Parathyroid adenoma (tissue), 2 donors: ENCODE results near the gene CREBRF.

Experiments used
- H2AFZ ChIP-seq: fragments of 300-600 bp; sonication (generic); one replicate; pipeline ENCODE4 v1.7.0; 2017; ENCODE audit warnings: antibody characterized with exemption, mild to moderate bottlenecking
- H3K27ac ChIP-seq: fragments of 300-600 bp; sonication (generic); one replicate; pipeline ENCODE4 v1.7.0; 2017
- H3K27me3 ChIP-seq: fragments of 300-600 bp; sonication (generic); one replicate; pipeline ENCODE4 v1.7.0; 2017; ENCODE audit warnings: low read length; ENCODE audit not compliant: control insufficient read depth, insufficient read depth
- H3K36me3 ChIP-seq: fragments of 300-600 bp; sonication (generic); one replicate; pipeline ENCODE4 v1.7.0; 2017; ENCODE audit warnings: low read length; ENCODE audit not compliant: control insufficient read depth, insufficient read depth
- H3K4me1 ChIP-seq: fragments of 300-600 bp; sonication (generic); one replicate; pipeline ENCODE4 v1.7.0; 2017; ENCODE audit warnings: control low read depth
- H3K4me2 ChIP-seq: fragments of 300-600 bp; sonication (generic); one replicate; pipeline ENCODE4 v1.7.0; 2017; ENCODE audit warnings: low read length
- H3K4me3 ChIP-seq: fragments of 300-600 bp; sonication (generic); one replicate; pipeline ENCODE4 v1.7.0; 2017; ENCODE audit warnings: low read depth, low read length
- H3K79me2 ChIP-seq: fragments of 300-600 bp; sonication (generic); one replicate; pipeline ENCODE4 v1.7.0; 2017; ENCODE audit warnings: control low read depth
- H3K9ac ChIP-seq: fragments of 300-600 bp; sonication (generic); one replicate; pipeline ENCODE4 v1.7.0; 2017; ENCODE audit warnings: mild to moderate bottlenecking
- H3K9me3 ChIP-seq: fragments of 300-600 bp; sonication (generic); one replicate; pipeline ENCODE4 v1.7.0; 2017; ENCODE audit warnings: low read length; ENCODE audit not compliant: control insufficient read depth
- CTCF ChIP-seq: fragments of 300-600 bp; sonication (generic); IDR thresholded peaks from one replicate; pipeline ENCODE4 v1.7.0; 2017; ENCODE audit warnings: antibody characterized with exemption, mild to moderate bottlenecking
- donor health status: primary hyperparathyroidism.

The CREBRF gene

GRCh38 chr5:173098787-173099186, 42.6 kb downstream of the CREBRF start:
- H3K79me2 ChIP-seq = peaks cover 53% of the 10 kb centered on the region
- H3K4me1 ChIP-seq = peaks cover 9% of the 10 kb centered on the region
- H3K27ac ChIP-seq = no peak overlapping the region
- no peaks in the 10 kb centered on the region for H3K9me3 ChIP-seq
- no peaks in the 10 kb centered on the region for H3K36me3 ChIP-seq
- H3K27me3 ChIP-seq = no peaks in the 10 kb centered on the region
- H3K9ac ChIP-seq = no peak overlapping the region
- H3K4me2 ChIP-seq = no peak overlapping the region
- no peak for TF ChIP-seq CTCF
- H2AFZ ChIP-seq = no peak overlapping the region
- no peak overlapping the region for H3K4me3 ChIP-seq

DNA sequence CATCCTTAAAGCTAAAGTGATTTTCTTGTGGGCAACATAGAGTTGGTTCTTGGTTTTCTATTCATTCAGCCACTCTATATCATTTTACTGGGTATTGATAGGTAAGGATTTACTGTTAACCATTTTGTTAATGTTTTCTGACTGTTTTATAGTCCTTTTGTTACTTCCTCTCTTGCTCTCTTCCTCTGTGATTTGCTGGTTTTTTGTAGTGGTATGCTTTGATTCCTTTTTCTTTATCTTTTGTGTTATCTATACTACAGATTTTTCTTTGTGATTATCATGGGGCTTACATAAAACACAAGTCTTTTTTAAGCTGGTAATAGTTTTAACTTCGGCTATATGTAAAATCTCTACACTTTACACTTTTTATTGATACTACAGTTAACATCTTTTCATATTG, 43.3 kb downstream of the CREBRF start:
- Histone ChIP-seq H3K9ac (no peak overlapping the region), H3K36me3 (no peaks in the 10 kb centered on the region), H3K4me1 (peaks cover 4% of the 10 kb centered on the region), H3K4me3 (no peak overlapping the region), H3K79me2 (peaks cover 60% of the 10 kb centered on the region), H3K27me3 (no peaks in the 10 kb centered on the region), H3K27ac (no peak overlapping the region), H3K4me2 (no peak overlapping the region), H3K9me3 (no peaks in the 10 kb centered on the region), H2AFZ (no peak overlapping the region)
- TF ChIP-seq CTCF = no peak

DNA sequence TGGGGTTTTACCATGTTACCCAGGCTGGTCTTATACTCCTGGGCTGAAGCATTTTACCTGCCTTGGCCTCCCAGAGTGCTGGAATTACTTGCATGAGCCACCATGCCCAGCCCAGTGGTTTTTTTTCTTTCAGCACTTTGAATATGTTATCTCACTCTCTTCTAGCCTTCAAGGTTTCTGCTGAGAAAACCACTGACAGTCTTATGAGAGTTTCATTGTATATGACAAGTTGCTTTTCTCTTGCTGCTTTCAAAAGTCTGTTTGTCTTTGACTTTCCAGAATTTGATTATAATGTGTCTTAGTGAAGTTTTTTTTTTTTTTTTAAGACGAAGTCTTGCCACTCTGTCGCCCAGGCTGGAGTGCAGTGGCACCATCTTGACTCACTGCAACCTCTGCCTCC, 45.1 kb downstream of the CREBRF start:
- Histone ChIP-seq H3K4me2 (no peak overlapping the region), H3K4me3 (no peak overlapping the region), H2AFZ (no peak overlapping the region), H3K9ac (no peak overlapping the region), H3K9me3 (no peaks in the 10 kb centered on the region), H3K79me2 (peaks cover 64% of the 10 kb centered on the region), H3K4me1 (peaks cover 4% of the 10 kb centered on the region), H3K36me3 (no peaks in the 10 kb centered on the region), H3K27me3 (no peaks in the 10 kb centered on the region), H3K27ac (no peak overlapping the region)
- no peak for TF ChIP-seq CTCF

DNA sequence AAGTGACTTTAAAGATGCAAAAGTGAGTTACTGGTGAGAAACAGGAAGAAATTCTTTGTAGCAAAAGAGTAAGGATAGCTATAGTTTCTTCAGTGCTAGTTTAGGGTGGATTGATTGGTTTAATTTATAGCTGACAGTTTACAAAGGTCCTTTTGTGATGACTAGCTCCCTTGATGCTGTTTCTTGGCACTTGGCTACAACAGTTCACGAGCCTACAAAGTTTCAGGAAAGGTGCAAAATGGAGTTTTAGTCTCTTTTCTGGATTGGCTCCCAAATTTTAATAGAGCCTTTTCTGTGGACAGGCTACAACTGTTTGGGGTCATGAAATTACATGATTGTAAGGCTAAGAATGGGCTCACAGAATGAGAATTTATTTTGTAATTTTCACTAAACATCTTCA, 47.3 kb downstream of the CREBRF start:
- Histone ChIP-seq H3K4me1 (no peaks in the 10 kb centered on the region), H3K79me2 (peaks cover 64% of the 10 kb centered on the region), H3K4me3 (no peak overlapping the region), H3K27ac (no peak overlapping the region), H3K9ac (no peak overlapping the region), H3K4me2 (no peak overlapping the region), H3K9me3 (no peaks in the 10 kb centered on the region), H2AFZ (no peak overlapping the region), H3K36me3 (no peaks in the 10 kb centered on the region), H3K27me3 (no peaks in the 10 kb centered on the region)
- no peak for TF ChIP-seq CTCF

- no peaks in the 10 kb centered on the region for H3K27me3 ChIP-seq
- H3K27ac ChIP-seq = no peak overlapping the region
- TF ChIP-seq CTCF = no peak
- H3K4me1 ChIP-seq = no peaks in the 10 kb centered on the region
- no peak overlapping the region for H2AFZ ChIP-seq
- no peak overlapping the region for H3K4me3 ChIP-seq
- H3K4me2 ChIP-seq = no peak overlapping the region
- H3K36me3 ChIP-seq = no peaks in the 10 kb centered on the region
- H3K9me3 ChIP-seq = no peaks in the 10 kb centered on the region
- no peak overlapping the region for H3K9ac ChIP-seq
- H3K79me2 ChIP-seq = peaks cover 29% of the 10 kb centered on the region
Measured at GRCh38 chr5:173108914-173109313, 52.8 kb downstream of the CREBRF start.
